SU-DHL-6 (cell line): ENCODE measurements around the gene FGF1.

Experiments
- CTCF ChIP-seq: fragments of 200-600 bp; sonication (generic); IDR thresholded peaks from one replicate; pipeline ENCODE4 v1.5.1; 2017; ENCODE audit warnings: antibody characterized with exemption, mild to moderate bottlenecking, low read length, moderate library complexity; ENCODE audit not compliant: insufficient read depth, poor library complexity, severe bottlenecking
- EZH2phosphoT487 ChIP-seq: fragments of 200-600 bp; sonication (generic), shearing (Covaris generic); conservative IDR thresholded peaks from 2 replicates; pipeline ENCODE4 v1.6.1; 2018; ENCODE audit warnings: mild to moderate bottlenecking, antibody characterized with exemption, low read length, moderate library complexity, mixed read lengths

GRCh38 chr5:142585451-142585850 lies 100.4 kb downstream of the FGF1 start:
- TF ChIP-seq CTCF (no peak), EZH2phosphoT487 (no peak)
